VCaP (cell line): ENCODE results near the gene ZDHHC1.

Experiments
- H3K27ac ChIP-seq: fragments of 450-650 bp; 2 replicates; pipeline ENCODE4 v1.5.1; 2017
- TF ChIP-seq, protein P1 (sequence below): fragments of 450-650 bp; conservative IDR thresholded peaks from 2 replicates; pipeline ENCODE4 v1.5.1; 2017; ENCODE audit warnings: mild to moderate bottlenecking, moderate library complexity

The ZDHHC1 gene, protein sequence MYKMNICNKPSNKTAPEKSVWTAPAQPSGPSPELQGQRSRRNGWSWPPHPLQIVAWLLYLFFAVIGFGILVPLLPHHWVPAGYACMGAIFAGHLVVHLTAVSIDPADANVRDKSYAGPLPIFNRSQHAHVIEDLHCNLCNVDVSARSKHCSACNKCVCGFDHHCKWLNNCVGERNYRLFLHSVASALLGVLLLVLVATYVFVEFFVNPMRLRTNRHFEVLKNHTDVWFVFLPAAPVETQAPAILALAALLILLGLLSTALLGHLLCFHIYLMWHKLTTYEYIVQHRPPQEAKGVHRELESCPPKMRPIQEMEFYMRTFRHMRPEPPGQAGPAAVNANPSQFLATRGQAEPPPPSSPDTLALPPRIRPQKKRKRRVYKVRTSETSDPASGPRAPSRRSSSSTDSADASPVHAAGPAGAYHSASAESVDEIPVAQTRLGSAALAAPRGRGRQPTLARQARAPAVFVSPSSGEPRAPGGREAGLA

DNA sequence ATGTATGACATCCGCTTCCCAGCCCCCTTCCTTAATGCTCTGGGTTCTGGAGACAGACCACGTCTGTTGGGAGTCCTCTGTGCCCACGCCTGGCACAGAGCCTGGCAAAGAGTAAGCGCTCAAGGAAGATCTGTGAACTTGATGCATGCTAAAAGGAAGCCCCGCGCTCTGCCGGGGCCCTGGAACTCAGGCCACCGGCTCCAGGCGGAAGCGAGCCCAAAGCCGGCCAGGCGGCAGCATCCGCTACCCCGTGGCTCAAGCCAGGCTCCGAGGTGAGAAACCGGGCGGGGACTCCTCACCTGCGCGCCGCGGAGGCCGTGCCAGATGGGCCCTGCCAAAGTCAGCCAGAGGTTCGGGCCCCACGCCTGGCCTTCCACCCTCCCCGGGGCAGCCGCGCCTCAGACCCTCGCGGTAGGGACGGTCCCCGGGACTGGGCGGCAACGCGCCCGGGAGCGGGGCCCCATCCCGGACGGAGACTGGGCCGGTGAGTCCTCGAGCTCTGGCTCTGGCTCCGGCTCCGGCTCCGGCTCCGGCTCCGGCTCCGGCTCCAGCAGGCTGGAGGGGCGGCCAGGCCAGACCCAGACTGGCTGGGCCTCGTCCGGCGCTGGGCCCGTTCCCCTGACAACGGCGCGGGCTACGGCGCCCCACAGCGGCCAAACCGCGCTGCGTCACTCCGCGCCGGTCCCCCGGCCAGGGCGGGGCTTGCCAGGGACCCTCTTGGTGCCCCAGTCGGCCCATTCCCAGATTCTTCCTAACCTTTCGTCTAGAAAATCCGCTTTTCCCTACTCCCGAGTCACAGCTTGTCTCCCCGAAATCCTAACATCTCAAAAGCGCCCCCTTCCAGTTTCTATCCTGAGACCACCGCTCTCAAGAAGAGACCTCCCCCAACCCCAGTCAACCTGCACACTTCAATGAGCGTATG, at the start of gene ZDHHC1:
ZDHHC1 (minus strand) TSS at position 606 of the 922 bp plus-strand sequence. CDS start 8,702 bp downstream, outside the sequence.
- peak within 1 kb of the TSS; percentile 48 for H3K27ac ChIP-seq

DNA sequence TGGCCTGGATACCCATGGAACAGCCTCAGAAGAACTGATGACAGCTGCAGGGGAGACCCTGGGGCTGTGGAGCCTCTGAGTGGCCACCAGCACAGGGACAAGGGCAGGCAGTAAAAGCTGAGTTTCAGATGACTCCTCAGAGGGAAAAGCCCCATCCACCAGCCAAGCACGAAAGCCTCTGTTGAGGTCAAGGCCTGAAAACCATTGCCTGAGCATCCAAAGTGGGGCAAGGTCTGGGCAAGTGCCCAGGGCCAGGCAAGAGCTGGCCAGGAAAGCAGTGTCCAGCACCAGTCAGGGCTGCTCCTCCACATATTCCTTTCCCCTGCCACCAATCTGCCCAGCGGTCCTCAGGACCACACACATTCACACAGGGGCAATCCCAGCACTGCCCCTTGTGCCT, 48.3 kb upstream of the ZDHHC1 start:
- TF ChIP-seq, protein P1, sequence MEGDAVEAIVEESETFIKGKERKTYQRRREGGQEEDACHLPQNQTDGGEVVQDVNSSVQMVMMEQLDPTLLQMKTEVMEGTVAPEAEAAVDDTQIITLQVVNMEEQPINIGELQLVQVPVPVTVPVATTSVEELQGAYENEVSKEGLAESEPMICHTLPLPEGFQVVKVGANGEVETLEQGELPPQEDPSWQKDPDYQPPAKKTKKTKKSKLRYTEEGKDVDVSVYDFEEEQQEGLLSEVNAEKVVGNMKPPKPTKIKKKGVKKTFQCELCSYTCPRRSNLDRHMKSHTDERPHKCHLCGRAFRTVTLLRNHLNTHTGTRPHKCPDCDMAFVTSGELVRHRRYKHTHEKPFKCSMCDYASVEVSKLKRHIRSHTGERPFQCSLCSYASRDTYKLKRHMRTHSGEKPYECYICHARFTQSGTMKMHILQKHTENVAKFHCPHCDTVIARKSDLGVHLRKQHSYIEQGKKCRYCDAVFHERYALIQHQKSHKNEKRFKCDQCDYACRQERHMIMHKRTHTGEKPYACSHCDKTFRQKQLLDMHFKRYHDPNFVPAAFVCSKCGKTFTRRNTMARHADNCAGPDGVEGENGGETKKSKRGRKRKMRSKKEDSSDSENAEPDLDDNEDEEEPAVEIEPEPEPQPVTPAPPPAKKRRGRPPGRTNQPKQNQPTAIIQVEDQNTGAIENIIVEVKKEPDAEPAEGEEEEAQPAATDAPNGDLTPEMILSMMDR, result no peak
- H3K27ac ChIP-seq, result no peak overlapping the region

More for the DNA sequence above, at the start of gene ZDHHC1:
- TF ChIP-seq, protein P1, result peak; percentile 69

DNA sequence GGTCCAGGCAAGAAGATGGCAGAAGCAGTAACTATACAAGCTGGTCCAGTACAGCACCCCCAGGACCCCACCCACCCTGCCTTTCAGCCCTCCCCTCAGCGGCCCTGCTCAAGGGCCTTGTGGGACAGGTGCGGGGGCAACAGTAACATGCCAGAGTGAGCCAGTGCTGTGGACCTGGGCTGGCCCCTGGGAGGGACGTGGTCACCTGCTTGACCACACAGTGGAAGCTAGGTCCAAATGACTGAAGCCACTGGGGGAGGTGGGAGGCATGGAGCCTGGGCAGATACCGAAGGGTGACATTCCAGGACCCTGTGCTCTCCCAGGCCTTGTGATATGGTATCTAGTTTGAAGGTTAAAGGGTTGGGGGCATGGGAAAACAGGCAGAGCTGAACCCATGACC, 47.4 kb upstream of the ZDHHC1 start:
- H3K27ac ChIP-seq, result peak overlapping the region; percentile 62; the same call in 1 of the 2 replicates
- TF ChIP-seq, protein P1, result no peak

DNA sequence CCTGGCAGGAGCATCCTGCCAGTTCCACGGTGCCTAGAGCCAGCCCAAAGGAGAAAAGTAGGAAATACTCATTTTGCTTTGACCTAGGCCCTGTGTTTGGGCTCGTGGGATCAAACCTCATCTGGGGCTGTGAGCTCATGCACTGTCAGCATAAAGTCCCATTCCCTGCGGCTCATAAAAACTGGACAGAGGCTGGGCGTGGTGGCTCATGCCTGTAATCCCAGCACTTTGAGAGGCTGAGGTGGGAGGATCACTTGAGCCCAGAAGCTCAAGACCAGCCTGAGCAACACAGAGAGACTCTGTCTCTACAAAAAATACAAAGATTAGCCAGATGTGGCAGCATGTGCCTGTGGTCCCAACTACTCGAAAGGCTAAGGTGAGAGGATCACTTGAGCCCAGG, 46.8 kb upstream of the ZDHHC1 start:
- peak overlapping the region; percentile 62 for H3K27ac ChIP-seq
- TF ChIP-seq, protein P1, result no peak

DNA sequence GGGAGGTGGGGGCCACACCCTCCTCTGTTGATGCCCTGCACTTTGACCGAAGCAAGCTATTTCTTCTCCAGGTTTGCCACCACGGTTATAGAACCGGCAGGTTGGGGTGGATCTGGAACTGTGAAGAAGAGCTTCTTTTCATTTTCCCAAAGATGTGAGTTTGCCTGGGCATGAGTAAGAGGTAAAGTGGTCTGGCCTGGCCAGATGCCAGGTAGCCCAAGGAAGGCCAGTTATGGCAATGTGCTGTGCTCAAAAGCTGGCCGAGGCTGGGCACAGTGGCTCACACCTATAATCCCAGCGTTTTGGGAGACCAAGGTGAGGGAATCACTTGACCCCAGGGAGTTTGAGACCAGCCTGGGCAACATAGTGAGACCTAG, 46.0 kb upstream of the ZDHHC1 start:
- TF ChIP-seq, protein P1, result no peak
- H3K27ac ChIP-seq, result peak overlapping the region; percentile 62

DNA sequence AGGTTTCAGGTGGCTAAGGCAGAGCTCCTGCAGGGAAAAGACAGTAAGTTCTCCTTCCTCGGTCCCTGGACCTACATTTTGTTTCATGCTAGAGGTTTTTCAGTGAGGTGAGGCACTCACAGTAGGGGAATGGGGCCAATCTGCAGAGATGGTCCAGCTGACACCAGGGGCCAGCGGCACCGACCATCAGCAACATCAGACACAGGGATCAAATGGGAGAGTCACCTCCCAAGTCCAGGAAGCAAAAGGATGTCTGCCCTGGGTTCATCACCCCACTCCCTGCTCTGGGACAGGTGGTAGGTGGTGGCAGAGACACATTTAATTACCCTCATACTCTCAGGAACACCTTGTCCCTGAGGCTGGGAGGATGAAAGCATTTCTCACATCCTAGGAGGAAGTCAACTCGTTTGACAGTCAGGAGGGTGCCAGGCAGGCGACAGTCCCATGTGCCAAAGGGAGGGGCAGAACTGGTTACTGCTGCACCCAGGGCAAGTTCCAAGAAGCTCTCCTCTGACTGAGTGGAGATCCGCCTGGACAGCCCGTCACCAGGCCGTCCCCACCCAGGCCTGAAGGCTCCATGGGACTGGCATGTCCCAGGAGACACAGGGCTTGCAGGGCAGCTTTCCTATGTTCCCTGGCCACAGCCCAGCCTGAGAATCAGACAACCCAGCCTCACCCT, 45.5 kb upstream of the ZDHHC1 start:
- TF ChIP-seq, protein P1, result no peak
- H3K27ac ChIP-seq, result peak overlapping the region; percentile 62

DNA sequence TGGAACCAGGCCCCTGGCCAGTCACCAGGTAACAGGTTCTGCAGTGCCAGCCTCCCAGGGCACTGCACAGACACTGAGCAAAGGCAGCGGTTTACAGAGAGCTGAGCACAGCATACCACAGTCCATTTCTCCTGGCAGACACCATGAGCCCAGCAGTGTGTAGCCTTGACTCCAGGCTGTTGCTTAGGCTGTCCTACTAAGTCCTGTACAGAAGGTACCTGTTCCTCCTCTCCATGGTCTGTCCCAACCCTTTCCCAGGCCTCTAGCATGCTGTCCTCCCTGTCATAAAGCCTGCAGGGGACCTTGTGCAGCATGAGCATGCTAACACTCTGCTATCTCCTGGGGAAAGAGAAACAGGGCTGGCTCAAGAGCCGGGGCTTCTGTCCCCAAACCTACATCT, 44.7 kb upstream of the ZDHHC1 start:
- TF ChIP-seq, protein P1, result no peak
- H3K27ac ChIP-seq, result peak overlapping the region; percentile 62
